CD4-positive, CD25-positive, alpha-beta regulatory T cell (primary cell): ENCODE measurements around the gene CCDC102A. TPM values are rescaled to one million over a fixed set of nuclear protein-coding genes. Genes with fewer than 3 reads are reported as not detected.

ENCODE experiments used
- ATAC-seq, 2 donors: fragments of 150-1000 bp; cut with Tn5 transposase; one replicate each; pipeline ENCODE4 v1.10.0; 2021; ENCODE audit warnings: low read depth in 2 of 2, moderate number of reproducible peaks in 2 of 2, moderate library complexity in 1 of 2
- DNase-seq, 3 donors: peaks; one replicate each; pipeline versions ENCODE4 v3.0.0 to v3.0.0-alpha.2; 2012 to 2022; ENCODE audit warnings: mixed read lengths in 1 of 3
- H3K27ac ChIP-seq: one replicate; pipeline ENCODE4 v1.7.0; 2013; ENCODE audit warnings: mild to moderate bottlenecking, low read length; ENCODE audit not compliant: insufficient read depth, poor library complexity, severe bottlenecking
- H3K27me3 ChIP-seq: one replicate; pipeline ENCODE4 v1.7.0; 2013; ENCODE audit warnings: low read length; ENCODE audit not compliant: control insufficient read depth, insufficient read depth
- H3K36me3 ChIP-seq: one replicate; pipeline ENCODE4 v1.7.0; 2013; ENCODE audit warnings: mild to moderate bottlenecking, low read length, moderate library complexity; ENCODE audit not compliant: control insufficient read depth, insufficient read depth
- H3K4me1 ChIP-seq: 2 replicates; pipeline ENCODE4 v1.7.0; 2013; ENCODE audit warnings: mild to moderate bottlenecking, low read length; ENCODE audit not compliant: insufficient read depth, control insufficient read depth, poor library complexity, severe bottlenecking
- H3K4me3 ChIP-seq: one replicate; pipeline ENCODE4 v1.7.0; 2013; ENCODE audit warnings: low read depth, mild to moderate bottlenecking, low read length, moderate library complexity
- H3K9me3 ChIP-seq, 2 experiments: 1 replicate in 1 of 2; 2 replicates in 1 of 2; pipeline ENCODE4 v1.7.0; 2013; ENCODE audit warnings: low read length in 2 of 2, mild to moderate bottlenecking in 1 of 2, moderate library complexity in 1 of 2; ENCODE audit not compliant: control insufficient read depth in 2 of 2
- H3K27ac Mint-ChIP-seq, 3 donors: one replicate each; pipeline ENCODE4 v1.8.0; 2020 to 2022; ENCODE audit warnings: mild to moderate bottlenecking in 3 of 3, mixed read lengths in 3 of 3, moderate library complexity in 2 of 3
- H3K27me3 Mint-ChIP-seq: one replicate; pipeline ENCODE4 v1.8.0; 2022; ENCODE audit warnings: mild to moderate bottlenecking, mixed read lengths
- H3K36me3 Mint-ChIP-seq: one replicate; pipeline ENCODE4 v1.8.0; 2020; ENCODE audit warnings: mixed read lengths
- H3K4me1 Mint-ChIP-seq, 4 donors: one replicate each; pipeline ENCODE4 v1.8.0; 2020 to 2022; ENCODE audit warnings: mixed read lengths in 4 of 4, mild to moderate bottlenecking in 1 of 4
- H3K4me3 Mint-ChIP-seq, 4 donors: one replicate each; pipeline ENCODE4 v1.8.0; 2020 to 2022; ENCODE audit warnings: mild to moderate bottlenecking in 4 of 4, mixed read lengths in 4 of 4, moderate library complexity in 3 of 4
- H3K9me3 Mint-ChIP-seq, 7 donors: one replicate each; pipeline ENCODE4 v1.8.0; 2020 to 2022; ENCODE audit warnings: mixed read lengths in 7 of 7, mild to moderate bottlenecking in 3 of 7, moderate library complexity in 2 of 7
- polyA plus RNA-seq, 4 donors: library from polyadenylated mRNA; unstranded; fragments of 300-500 nt; fragmentation: Illumina TruSeq; gene quantifications; one replicate each; pipeline ENCODE4 v1.2.3, GENCODE V29; 2021
- total RNA-seq: library from RNA; stranded (reverse); gene quantifications from one replicate; pipeline ENCODE4 v1.2.3, GENCODE V29; 2022

CCDC102A gene
- total and polyA plus RNA-seq, 5 donors from 2014 or later = 1.9 to 4.7 (median 2.9) TPM

- Mint-ChIP-seq H3K27me3 (no peaks in the 10 kb centered on the region), H3K9me3 (peaks cover 0 to 3% (median 0%) of the 10 kb centered on the region in 7 donors), H3K36me3 (peaks cover 22% of the 10 kb centered on the region), H3K4me3 (no peak overlapping the region), H3K4me1 (peaks cover 4 to 16% (median 10%) of the 10 kb centered on the region in 4 donors), H3K27ac (no peak overlapping the region)
- ATAC-seq (no peak), DNase-seq (no peak)
- Histone ChIP-seq H3K4me1 (peaks cover 13% of the 10 kb centered on the region), H3K27ac (peak overlapping the region; percentile 2), H3K4me3 (no peak overlapping the region), H3K27me3 (no peaks in the 10 kb centered on the region), H3K36me3 (peaks cover 35% of the 10 kb centered on the region), H3K9me3 (no peaks in the 10 kb centered on the region)
Measured at GRCh38 chr16:57473176-57473840, 63.1 kb downstream of the CCDC102A start.

DNA sequence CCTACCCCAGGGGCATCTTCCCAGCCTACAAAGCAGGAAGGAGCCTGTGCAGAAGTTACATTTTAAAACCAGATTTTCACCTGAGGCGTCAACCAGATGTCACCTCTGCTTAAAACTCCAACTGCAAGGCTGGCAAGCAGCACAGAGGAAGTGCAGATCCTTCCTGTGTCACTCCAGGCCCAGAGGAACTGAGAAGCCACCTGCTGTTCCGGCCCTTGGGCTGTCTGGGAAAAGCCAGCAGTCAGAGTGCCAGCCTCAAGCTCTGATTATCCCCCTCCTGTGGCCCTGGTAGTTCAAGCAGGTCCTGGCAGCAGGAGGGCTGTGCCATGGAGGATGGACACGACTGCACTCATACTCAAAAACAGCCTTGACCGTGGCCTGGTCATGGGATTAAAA is 63.7 kb downstream of the CCDC102A start:
- no peak for DNase-seq
- no peak for ATAC-seq
- peaks cover 42% of the 10 kb centered on the region for H3K36me3 ChIP-seq
- H3K9me3 ChIP-seq = no peaks in the 10 kb centered on the region
- Mint-ChIP-seq H3K27me3 (no peaks in the 10 kb centered on the region), H3K9me3 (peaks cover 0 to 3% (median 0%) of the 10 kb centered on the region in 7 donors), H3K4me3 (no peak overlapping the region), H3K4me1 (peaks cover 4 to 17% (median 11%) of the 10 kb centered on the region in 4 donors), H3K27ac (no peak overlapping the region), H3K36me3 (peaks cover 27% of the 10 kb centered on the region)
- peaks cover 13% of the 10 kb centered on the region for H3K4me1 ChIP-seq
- H3K27me3 ChIP-seq = no peaks in the 10 kb centered on the region
- peak overlapping the region; percentile 2 for H3K27ac ChIP-seq
- H3K4me3 ChIP-seq = no peak overlapping the region

DNA sequence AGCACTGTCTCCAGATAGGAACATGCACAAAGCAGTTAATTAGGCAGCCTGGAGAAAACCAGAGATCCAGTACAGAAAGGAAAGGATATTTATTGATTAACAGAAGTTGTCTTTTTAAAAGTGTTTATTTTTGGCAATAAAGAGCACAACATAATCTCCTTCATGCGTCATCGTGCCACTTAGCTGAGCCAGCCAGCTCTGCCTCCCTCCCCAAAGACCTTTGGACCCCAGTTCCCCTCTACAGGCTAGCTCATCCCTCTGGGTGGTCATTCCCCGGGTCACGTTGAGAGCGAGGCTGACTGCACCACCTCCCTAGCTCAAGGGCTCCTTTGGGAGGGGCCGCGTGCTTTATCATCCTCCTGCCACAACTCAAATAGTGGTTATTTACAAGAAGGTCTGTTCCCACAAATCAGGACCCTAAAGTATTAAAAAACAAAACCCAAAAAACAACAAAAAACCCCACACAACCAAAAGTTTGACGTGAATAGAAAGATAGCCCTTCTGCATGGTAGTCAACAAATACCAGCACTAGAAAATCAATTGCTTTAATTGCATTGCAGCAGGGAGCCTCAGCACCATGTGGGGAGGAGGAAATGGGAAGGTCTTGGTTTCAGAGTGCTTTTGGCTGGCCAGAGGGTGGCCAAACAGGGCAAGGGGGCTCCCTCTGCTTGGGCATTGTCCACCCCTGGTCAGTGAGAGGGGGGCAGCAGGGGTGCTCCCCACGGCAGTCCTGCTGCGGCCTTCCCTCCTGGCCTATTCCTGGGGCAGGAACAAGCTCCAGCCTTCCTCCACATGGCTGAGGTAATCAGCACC is 64.3 kb downstream of the CCDC102A start:
- H3K36me3 ChIP-seq = peaks cover 48% of the 10 kb centered on the region
- no peaks in the 10 kb centered on the region for H3K27me3 ChIP-seq
- no peaks in the 10 kb centered on the region for H3K9me3 ChIP-seq
- peaks cover 13% of the 10 kb centered on the region for H3K4me1 ChIP-seq
- DNase-seq = no peak
- H3K27ac Mint-ChIP-seq = peak overlapping the region in 1 of 3 donors; percentile 58
- no peak overlapping the region for H3K4me3 Mint-ChIP-seq
- peaks cover 4 to 17% (median 13%) of the 10 kb centered on the region in 4 donors for H3K4me1 Mint-ChIP-seq
- peaks cover 31% of the 10 kb centered on the region for H3K36me3 Mint-ChIP-seq
- H3K27me3 Mint-ChIP-seq = no peaks in the 10 kb centered on the region
- H3K27ac ChIP-seq = no peak overlapping the region
- no peak overlapping the region for H3K4me3 ChIP-seq
- H3K9me3 Mint-ChIP-seq = peaks cover 0 to 3% (median 0%) of the 10 kb centered on the region in 7 donors
- no peak for ATAC-seq

DNA sequence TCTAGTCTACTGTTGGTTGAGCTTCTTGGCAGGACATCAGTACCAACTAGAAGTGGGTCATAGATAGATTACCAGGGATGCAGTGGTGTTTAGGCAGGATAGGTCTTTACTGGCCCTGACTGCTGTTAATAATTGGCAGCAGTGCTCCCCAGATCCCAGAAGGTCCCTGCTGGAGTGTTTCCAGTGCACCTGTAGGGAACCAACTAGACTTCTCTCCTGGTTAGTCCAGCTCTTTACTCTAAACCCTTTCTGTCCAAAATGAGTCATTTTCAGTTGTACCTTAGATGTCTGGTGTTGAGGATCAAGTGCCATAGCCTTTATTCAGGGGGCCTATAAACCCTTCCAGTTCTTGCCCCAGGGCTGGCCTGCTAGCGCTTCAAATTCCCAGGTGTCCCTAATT is 65.2 kb downstream of the CCDC102A start:
- DNase-seq (no peak), ATAC-seq (no peak)
- no peak overlapping the region for H3K27ac ChIP-seq
- Mint-ChIP-seq H3K27me3 (no peaks in the 10 kb centered on the region), H3K36me3 (peaks cover 33% of the 10 kb centered on the region), H3K4me1 (peaks cover 4 to 13% (median 10%) of the 10 kb centered on the region in 4 donors), H3K27ac (no peak overlapping the region), H3K9me3 (peaks cover 0 to 3% (median 0%) of the 10 kb centered on the region in 7 donors), H3K4me3 (no peak overlapping the region)
- H3K27me3 ChIP-seq = no peaks in the 10 kb centered on the region
- H3K4me1 ChIP-seq = peaks cover 7% of the 10 kb centered on the region
- H3K4me3 ChIP-seq = no peak overlapping the region
- H3K36me3 ChIP-seq = peaks cover 55% of the 10 kb centered on the region
- no peaks in the 10 kb centered on the region for H3K9me3 ChIP-seq

GRCh38 chr16:57470711-57471110 is 65.7 kb downstream of the CCDC102A start:
- no peak overlapping the region for H3K27ac ChIP-seq
- no peaks in the 10 kb centered on the region for H3K27me3 ChIP-seq
- no peak overlapping the region for H3K4me3 ChIP-seq
- Mint-ChIP-seq H3K36me3 (peaks cover 38% of the 10 kb centered on the region), H3K9me3 (peaks cover 0 to 3% (median 0%) of the 10 kb centered on the region in 7 donors), H3K27ac (peak overlapping the region in 1 of 3 donors; percentile 46), H3K27me3 (no peaks in the 10 kb centered on the region), H3K4me1 (peaks cover 4 to 14% (median 12%) of the 10 kb centered on the region in 4 donors), H3K4me3 (no peak overlapping the region)
- DNase-seq (no peak), ATAC-seq (no peak)
- peaks cover 60% of the 10 kb centered on the region for H3K36me3 ChIP-seq
- peaks cover 2% of the 10 kb centered on the region for H3K4me1 ChIP-seq
- no peaks in the 10 kb centered on the region for H3K9me3 ChIP-seq

DNA sequence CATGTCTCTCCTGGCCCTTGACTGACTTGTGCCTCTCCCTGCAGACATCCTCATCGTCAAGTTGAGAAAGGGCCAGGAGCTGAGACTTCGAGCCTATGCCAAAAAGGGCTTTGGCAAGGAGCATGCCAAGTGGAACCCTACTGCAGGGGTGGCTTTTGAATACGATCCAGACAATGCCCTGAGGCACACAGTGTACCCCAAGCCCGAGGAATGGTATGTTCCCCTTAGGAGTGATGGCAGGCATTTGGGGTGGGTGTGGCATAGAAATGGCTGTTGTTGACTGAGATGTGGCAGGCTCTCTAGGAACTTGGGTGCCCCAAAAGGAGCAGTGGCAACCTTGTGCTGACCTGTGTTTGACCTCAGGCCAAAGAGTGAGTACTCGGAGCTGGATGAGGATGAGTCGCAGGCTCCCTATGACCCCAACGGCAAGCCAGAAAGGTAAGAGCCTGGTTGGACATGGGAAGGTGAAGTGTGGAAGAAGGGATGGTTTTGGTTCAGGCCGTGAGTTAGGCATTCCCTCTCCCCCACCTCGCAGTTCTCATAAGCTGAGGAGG is 66.4 kb downstream of the CCDC102A start:
- ATAC-seq (no peak), DNase-seq (no peak)
- Histone ChIP-seq H3K9me3 (no peaks in the 10 kb centered on the region), H3K27me3 (no peaks in the 10 kb centered on the region), H3K36me3 (peaks cover 63% of the 10 kb centered on the region), H3K4me1 (peaks cover 3% of the 10 kb centered on the region), H3K27ac (no peak overlapping the region), H3K4me3 (no peak overlapping the region)
- H3K36me3 Mint-ChIP-seq = peaks cover 43% of the 10 kb centered on the region
- H3K9me3 Mint-ChIP-seq = peaks cover 0 to 3% (median 0%) of the 10 kb centered on the region in 7 donors
- no peak overlapping the region for H3K4me3 Mint-ChIP-seq
- H3K4me1 Mint-ChIP-seq = peaks cover 4 to 18% (median 15%) of the 10 kb centered on the region in 4 donors
- no peaks in the 10 kb centered on the region for H3K27me3 Mint-ChIP-seq
- no peak overlapping the region for H3K27ac Mint-ChIP-seq

DNA sequence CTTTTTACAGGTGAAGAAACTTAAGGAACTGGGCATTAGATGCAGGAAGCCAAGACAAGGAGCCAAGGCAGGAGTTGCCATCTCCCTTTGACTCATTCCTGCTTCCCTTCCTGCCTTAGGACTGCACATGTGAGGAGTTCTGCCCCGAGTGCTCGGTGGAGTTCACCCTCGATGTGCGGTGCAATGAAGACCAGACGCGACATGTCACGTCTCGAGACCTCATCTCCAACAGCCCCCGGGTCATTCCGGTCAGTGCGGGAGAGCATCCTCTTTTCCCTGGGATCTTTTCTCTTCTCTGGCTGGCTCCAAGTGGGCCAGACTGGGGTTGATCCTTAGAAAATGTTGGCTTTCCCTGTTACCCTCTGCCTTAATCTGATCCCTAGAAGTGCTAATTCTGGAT is 67.3 kb downstream of the CCDC102A start:
- DNase-seq = no peak
- Histone ChIP-seq H3K9me3 (no peaks in the 10 kb centered on the region), H3K36me3 (peaks cover 69% of the 10 kb centered on the region), H3K27ac (no peak overlapping the region), H3K4me3 (no peak overlapping the region), H3K4me1 (peaks cover 10% of the 10 kb centered on the region), H3K27me3 (no peaks in the 10 kb centered on the region)
- Mint-ChIP-seq H3K4me3 (no peak overlapping the region), H3K9me3 (peaks cover 0 to 3% (median 0%) of the 10 kb centered on the region in 7 donors), H3K4me1 (peaks cover 6 to 27% (median 24%) of the 10 kb centered on the region in 4 donors), H3K27ac (no peak overlapping the region), H3K36me3 (peaks cover 50% of the 10 kb centered on the region), H3K27me3 (no peaks in the 10 kb centered on the region)
- ATAC-seq = no peak
